NCI-H2196 treated with DMSO at 0.1 percent for 48 hours (cell line): Measurements from ENCODE around the gene TMUB2.

Source experiments
- DNase-seq: peaks from one replicate; lab custom pipeline; 2025; ENCODE audit not compliant: unreplicated experiment; lab: John Stamatoyannopoulos, UW

TMUB2 gene

GRCh38 chr17:44176671-44177501 lies 9.9 kb upstream of the TMUB2 start:
- DNase-seq: no peak

GRCh38 chr17:44177640-44178039 lies 9.1 kb upstream of the TMUB2 start:
- DNase-seq: no peak

GRCh38 chr17:44178133-44178532 lies 8.6 kb upstream of the TMUB2 start:
- no peak for DNase-seq

GRCh38 chr17:44183024-44183423 lies 3.7 kb upstream of the TMUB2 start:
- no peak for DNase-seq

- no peak for DNase-seq
Measured at GRCh38 chr17:44184212-44184810, 2.5 kb upstream of the TMUB2 start.

- peak; percentile 68 for DNase-seq
Measured at GRCh38 chr17:44187131-44187899, 543 bp downstream of the TMUB2 start.

GRCh38 chr17:44188576-44189403 lies 2.0 kb downstream of the TMUB2 start:
- no peak for DNase-seq

- DNase-seq: no peak
Measured at GRCh38 chr17:44190481-44190880, 3.7 kb downstream of the TMUB2 start.

- DNase-seq: no peak
Measured at GRCh38 chr17:44191369-44191768, 4.6 kb downstream of the TMUB2 start.

- DNase-seq: no peak
Measured at GRCh38 chr17:44191941-44192496, 5.2 kb downstream of the TMUB2 start.

- DNase-seq: no peak
Measured at GRCh38 chr17:44192750-44193149, 6.0 kb downstream of the TMUB2 start.

- no peak for DNase-seq
Measured at GRCh38 chr17:44193326-44194084, 6.7 kb downstream of the TMUB2 start.

- no peak for DNase-seq
Measured at GRCh38 chr17:44197107-44197506, 10.3 kb downstream of the TMUB2 start.

GRCh38 chr17:44197980-44198720 lies 11.4 kb downstream of the TMUB2 start:
- no peak for DNase-seq

- peak; percentile 29 for DNase-seq
Measured at GRCh38 chr17:44198721-44199552, 12.2 kb downstream of the TMUB2 start.

- peak; percentile 96 for DNase-seq
Measured at GRCh38 chr17:44199553-44200477, 13.0 kb downstream of the TMUB2 start, which contains the start of gene ATXN7L3. TSS of gene ATXN7L3 (minus strand) at chr17:44199884. CDS start at chr17:44198070, 1,814 bp downstream.

GRCh38 chr17:44200478-44201155 lies 13.8 kb downstream of the TMUB2 start:
- DNase-seq: no peak
